GM12872 (cell line): ENCODE measurements around the gene MUC4.

Experiments
- TF ChIP-seq, protein P1 (sequence below): IDR thresholded peaks from 3 replicates; pipeline ENCODE4 v1.5.1; 2011; ENCODE audit warnings: low read depth, mild to moderate bottlenecking, low read length, moderate library complexity; ENCODE audit not compliant: insufficient read depth

Gene MUC4

DNA sequence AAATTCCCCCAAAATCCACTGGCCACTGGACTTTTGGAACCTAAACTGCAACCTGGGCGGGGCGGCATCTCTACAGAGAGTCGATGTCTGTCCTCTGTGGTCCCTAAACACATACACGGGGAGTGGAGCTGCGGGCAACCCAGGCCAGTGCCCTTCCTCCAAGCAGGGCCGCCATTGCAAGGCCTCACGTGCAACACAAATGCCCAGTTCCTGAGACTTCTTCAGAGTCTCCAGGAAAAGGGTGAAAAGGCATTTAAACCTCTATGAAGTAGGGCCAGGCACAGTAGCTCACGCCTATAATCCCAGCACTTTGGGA lies 4.9 kb downstream of the MUC4 start:
- TF ChIP-seq, protein P1, sequence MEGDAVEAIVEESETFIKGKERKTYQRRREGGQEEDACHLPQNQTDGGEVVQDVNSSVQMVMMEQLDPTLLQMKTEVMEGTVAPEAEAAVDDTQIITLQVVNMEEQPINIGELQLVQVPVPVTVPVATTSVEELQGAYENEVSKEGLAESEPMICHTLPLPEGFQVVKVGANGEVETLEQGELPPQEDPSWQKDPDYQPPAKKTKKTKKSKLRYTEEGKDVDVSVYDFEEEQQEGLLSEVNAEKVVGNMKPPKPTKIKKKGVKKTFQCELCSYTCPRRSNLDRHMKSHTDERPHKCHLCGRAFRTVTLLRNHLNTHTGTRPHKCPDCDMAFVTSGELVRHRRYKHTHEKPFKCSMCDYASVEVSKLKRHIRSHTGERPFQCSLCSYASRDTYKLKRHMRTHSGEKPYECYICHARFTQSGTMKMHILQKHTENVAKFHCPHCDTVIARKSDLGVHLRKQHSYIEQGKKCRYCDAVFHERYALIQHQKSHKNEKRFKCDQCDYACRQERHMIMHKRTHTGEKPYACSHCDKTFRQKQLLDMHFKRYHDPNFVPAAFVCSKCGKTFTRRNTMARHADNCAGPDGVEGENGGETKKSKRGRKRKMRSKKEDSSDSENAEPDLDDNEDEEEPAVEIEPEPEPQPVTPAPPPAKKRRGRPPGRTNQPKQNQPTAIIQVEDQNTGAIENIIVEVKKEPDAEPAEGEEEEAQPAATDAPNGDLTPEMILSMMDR, result no peak

DNA sequence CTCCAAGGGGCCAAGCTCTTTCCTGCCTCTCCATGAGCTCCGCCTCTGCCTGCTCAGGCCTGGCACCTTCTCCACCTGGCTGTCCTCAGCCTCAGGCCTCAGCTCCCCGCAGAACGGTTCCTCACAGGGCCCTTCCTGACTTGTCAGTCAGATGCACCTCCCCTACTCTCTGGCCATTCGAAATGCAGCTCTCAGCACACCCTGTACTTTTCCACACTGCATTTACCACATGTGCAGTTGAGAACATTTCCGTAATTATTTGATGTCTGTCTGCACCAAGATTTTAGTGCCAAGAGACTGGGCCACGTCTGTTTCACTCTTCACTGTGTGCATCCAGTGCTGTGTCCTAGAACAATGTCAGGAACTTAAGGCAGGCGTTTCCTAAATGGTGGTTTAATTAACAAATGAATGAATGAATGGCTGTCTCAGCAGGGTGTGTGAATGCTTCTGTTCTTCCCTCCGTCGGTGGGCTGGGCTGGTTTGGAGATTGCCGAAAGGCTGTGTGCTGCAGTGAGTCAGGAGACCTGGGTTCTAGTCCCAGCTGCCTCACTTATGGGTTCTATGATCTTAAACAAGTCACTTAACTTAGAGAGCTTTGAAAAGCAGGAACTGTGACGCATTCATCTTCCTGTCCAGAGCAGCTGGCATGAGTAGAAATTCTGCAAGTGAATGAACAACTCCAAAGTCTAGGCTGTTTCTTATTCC lies 5.4 kb downstream of the MUC4 start:
- TF ChIP-seq, protein P1, result no peak

DNA sequence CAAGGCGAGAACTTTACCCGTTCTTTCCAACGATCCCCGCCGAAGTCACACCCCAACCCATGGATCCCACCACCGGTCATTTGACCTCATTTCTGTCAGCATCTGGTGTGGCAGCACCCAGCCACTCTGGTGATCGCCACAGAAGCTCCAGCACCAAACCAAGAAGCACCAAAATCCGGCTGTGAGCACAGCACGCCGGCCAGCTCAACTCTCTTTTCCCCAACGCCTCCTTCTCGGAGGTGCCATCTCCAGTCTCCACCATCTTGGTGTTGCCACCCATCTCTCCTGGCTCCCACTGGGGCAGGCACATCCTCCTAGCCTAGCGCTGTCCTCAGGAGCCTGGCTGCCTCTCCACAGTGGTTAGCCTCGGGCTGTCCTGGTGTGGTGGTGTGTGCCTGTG lies 6.5 kb downstream of the MUC4 start:
- TF ChIP-seq, protein P1, result no peak

DNA sequence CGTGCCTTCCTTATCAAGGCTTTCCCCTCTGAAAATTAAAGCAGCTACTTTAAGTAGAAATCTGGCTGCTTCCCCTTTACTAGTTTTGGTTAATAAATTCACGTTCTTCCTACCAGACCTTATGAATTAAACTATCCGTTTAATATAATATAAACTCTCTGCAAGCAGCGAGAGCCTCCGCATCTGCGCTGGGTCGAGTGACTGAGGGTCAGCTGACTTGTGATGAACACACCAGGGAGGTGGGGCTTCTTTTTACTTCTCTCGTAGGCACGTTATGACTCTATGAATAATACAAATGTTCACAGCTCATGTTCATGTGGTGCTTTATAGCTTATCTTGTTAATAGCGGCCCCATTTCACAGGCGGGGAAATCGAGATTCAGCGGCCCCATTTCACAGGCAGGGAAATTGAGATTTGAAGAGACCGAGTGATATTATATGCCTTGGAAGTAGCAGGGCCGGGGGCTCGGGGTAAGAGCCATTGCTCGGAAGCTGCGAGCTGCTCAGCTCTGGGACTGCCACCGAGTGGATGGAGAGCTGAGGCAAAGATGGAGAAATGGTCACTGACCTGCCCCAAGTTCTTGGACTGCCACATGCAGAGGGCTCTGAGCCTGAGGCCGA lies 8.3 kb downstream of the MUC4 start:
- TF ChIP-seq, protein P1, result no peak

DNA sequence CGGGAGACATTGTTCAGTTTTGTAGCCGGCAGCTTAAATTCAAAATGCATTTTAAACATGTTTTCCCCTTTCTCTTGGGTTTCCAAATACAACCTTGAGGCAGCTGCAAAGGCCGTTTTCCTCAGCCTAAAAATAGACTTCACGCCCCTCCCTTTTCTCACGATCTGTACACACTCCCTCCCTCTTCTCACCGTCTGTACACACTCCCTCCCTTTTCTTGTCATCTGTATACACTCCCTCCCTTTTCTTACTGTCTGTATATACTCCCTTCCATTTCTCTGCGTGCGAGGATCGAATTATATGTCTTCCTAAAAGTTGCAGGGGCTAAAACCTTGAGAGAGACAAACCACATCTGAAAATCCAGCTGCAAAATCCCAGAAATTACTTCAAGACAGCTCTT lies 8.9 kb downstream of the MUC4 start:
- TF ChIP-seq, protein P1, result no peak

DNA sequence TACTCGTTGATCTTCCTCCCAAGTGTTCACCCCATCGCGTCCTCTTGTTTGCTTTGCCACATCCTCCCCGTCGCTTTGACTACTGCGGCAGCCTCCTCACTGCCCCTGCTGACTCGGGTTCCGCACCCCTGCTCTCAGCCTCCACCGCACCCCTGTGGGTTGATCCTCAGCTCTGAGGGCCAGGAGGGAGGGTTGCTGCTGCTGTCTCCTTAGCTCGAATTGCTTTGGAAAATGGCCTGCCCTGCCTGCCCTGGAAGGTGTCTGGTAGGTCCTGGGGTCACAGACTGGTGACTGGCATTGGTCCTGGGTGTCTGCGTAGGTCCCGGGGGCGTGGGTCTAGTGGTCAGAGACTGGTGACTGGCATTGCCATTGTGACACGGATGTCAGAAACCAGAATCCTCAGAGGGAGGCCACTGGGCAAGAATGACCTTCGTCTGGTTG lies 9.4 kb downstream of the MUC4 start:
- TF ChIP-seq, protein P1, result no peak

DNA sequence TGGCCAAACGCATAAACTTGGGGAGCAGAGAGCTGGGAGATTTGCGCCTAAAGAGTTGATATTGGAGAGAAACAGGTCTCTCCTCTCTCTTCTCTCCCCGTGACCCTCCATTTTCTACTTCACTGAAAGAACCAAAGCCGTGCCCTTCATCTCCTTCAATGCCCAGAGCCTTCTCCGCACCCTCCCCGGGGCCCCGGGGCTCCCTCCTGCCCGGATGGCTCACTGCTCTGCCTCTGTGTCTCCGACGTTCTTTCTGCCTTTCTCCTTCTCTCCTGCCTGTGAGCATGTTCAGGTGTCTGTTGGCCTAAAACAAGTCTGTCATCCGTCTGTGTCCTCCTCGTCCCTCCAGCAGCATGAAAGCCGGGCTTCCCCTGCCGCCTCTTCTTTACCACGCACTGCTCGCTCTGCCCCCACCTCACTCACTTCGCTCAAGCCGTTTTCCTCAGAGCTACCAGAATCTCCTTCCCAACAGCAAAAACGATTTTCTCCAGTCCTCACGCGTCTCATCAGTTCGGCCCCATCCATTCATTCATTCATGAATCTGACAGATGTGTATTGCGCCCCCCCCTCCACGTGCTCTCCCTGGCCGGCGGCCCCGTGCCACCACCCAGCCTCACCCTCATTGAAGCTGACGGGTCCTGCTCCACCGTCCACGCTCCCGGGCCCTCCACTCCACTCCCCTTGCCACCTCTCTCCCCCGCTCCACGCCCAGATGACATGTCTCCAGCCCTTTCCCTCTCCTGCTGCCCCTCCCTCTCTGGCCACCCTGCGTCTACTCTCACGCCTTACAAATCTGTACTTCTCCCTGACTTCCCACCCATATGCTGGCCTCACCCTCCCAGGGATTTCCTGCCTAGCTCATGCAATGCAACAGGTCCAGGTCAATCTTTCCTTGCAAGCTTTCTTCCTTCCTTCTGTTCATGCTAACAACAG lies 10.2 kb downstream of the MUC4 start:
- TF ChIP-seq, protein P1, result no peak
